Osteoblast (primary cell): ENCODE results near the gene HIVEP2. TPM values are rescaled to one million over a fixed set of nuclear protein-coding genes. Genes with fewer than 3 reads are reported as not detected.

Source experiments
- DNase-seq: peaks from one replicate; pipeline ENCODE4 v3.0.0; 2011; ENCODE audit warnings: low spot score, mixed read lengths; ENCODE audit not compliant: insufficient read length; ENCODE audit errors: missing footprints
- H2AFZ ChIP-seq: 2 replicates; pipeline ENCODE4 v1.6.0; 2011; ENCODE audit warnings: mild to moderate bottlenecking, low read length
- H3K27ac ChIP-seq: 2 replicates; pipeline ENCODE4 v1.5.1; 2011; ENCODE audit warnings: mild to moderate bottlenecking, low read depth, low read length, moderate library complexity
- H3K27me3 ChIP-seq: 2 replicates; pipeline ENCODE4 v1.6.0; 2012; ENCODE audit warnings: mild to moderate bottlenecking, control low read depth, inconsistent platforms, low read length, moderate library complexity; ENCODE audit not compliant: insufficient read depth
- H3K36me3 ChIP-seq: 2 replicates; pipeline ENCODE4 v1.5.1; 2011; ENCODE audit warnings: mild to moderate bottlenecking, low read length, control low read depth, moderate library complexity; ENCODE audit not compliant: insufficient read depth
- H3K4me1 ChIP-seq: 2 replicates; pipeline ENCODE4 v1.5.1; 2011; ENCODE audit warnings: mild to moderate bottlenecking, low read length, control low read depth, moderate library complexity; ENCODE audit not compliant: insufficient read depth
- H3K4me2 ChIP-seq: 2 replicates; pipeline ENCODE4 v1.6.0; 2011; ENCODE audit warnings: mild to moderate bottlenecking, low read length; ENCODE audit not compliant: insufficient read depth
- H3K4me3 ChIP-seq: fragments of 200-600 bp; sonication (generic); 3 replicates; pipeline ENCODE4 v1.5.1; 2012; ENCODE audit warnings: mild to moderate bottlenecking, low read length, inconsistent platforms; ENCODE audit not compliant: insufficient read depth
- H3K79me2 ChIP-seq: 2 replicates; pipeline ENCODE4 v1.6.0; 2012; ENCODE audit warnings: mild to moderate bottlenecking, low read length, control low read depth, inconsistent platforms; ENCODE audit not compliant: insufficient read depth
- H3K9me3 ChIP-seq: 2 replicates; pipeline ENCODE4 v1.5.1; 2011; ENCODE audit warnings: low read depth, low read length, control low read depth
- H4K20me1 ChIP-seq: 2 replicates; pipeline ENCODE4 v1.6.0; 2012; ENCODE audit warnings: mild to moderate bottlenecking, low read length, control low read depth; ENCODE audit not compliant: insufficient read depth
- total RNA-seq: library from RNA; depleted of rRNA; stranded (reverse); fragments of >200 nt; gene quantifications from 2 replicates; pipeline ENCODE4 v1.2.3, GENCODE V29; 2012
- TF ChIP-seq, protein P1 (sequence below): IDR thresholded peaks from 2 replicates; pipeline ENCODE4 v1.5.1; 2011; ENCODE audit warnings: mild to moderate bottlenecking, low read depth, low read length, moderate library complexity; ENCODE audit errors: extremely low read depth

The HIVEP2 gene
- total RNA-seq, 1 donor, result 30.4 TPM

- H3K9me3 ChIP-seq, result no peaks in the 10 kb centered on the region
- no peak for DNase-seq
- peaks cover 18% of the 10 kb centered on the region for H3K4me1 ChIP-seq
- no peak overlapping the region for H3K4me2 ChIP-seq
- no peak overlapping the region for H3K4me3 ChIP-seq
- H2AFZ ChIP-seq, result no peak overlapping the region
- H3K27ac ChIP-seq, result peak overlapping the region; percentile 4
- H3K27me3 ChIP-seq, result no peaks in the 10 kb centered on the region
- TF ChIP-seq, protein P1, sequence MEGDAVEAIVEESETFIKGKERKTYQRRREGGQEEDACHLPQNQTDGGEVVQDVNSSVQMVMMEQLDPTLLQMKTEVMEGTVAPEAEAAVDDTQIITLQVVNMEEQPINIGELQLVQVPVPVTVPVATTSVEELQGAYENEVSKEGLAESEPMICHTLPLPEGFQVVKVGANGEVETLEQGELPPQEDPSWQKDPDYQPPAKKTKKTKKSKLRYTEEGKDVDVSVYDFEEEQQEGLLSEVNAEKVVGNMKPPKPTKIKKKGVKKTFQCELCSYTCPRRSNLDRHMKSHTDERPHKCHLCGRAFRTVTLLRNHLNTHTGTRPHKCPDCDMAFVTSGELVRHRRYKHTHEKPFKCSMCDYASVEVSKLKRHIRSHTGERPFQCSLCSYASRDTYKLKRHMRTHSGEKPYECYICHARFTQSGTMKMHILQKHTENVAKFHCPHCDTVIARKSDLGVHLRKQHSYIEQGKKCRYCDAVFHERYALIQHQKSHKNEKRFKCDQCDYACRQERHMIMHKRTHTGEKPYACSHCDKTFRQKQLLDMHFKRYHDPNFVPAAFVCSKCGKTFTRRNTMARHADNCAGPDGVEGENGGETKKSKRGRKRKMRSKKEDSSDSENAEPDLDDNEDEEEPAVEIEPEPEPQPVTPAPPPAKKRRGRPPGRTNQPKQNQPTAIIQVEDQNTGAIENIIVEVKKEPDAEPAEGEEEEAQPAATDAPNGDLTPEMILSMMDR, result no peak
- H3K36me3 ChIP-seq, result no peaks in the 10 kb centered on the region
- no peaks in the 10 kb centered on the region for H4K20me1 ChIP-seq
- peaks cover 10% of the 10 kb centered on the region for H3K79me2 ChIP-seq
These were observed 160.6 kb downstream of the HIVEP2 start for GRCh38 chr6:142784344-142784743.

- Histone ChIP-seq H3K4me1 (peaks cover 18% of the 10 kb centered on the region), H3K4me2 (no peak overlapping the region), H3K27ac (peak overlapping the region; percentile 40), H3K27me3 (no peaks in the 10 kb centered on the region), H3K79me2 (peaks cover 7% of the 10 kb centered on the region), H2AFZ (no peak overlapping the region), H3K4me3 (no peak overlapping the region), H4K20me1 (no peaks in the 10 kb centered on the region), H3K36me3 (no peaks in the 10 kb centered on the region), H3K9me3 (no peaks in the 10 kb centered on the region)
- TF ChIP-seq, protein P1, result no peak
- no peak for DNase-seq
These were observed 161.5 kb downstream of the HIVEP2 start for GRCh38 chr6:142783499-142783898.

- Histone ChIP-seq H3K27ac (peak overlapping the region; percentile 49), H3K27me3 (no peaks in the 10 kb centered on the region), H4K20me1 (no peaks in the 10 kb centered on the region), H3K79me2 (peaks cover 5% of the 10 kb centered on the region), H3K9me3 (no peaks in the 10 kb centered on the region), H3K4me2 (peak overlapping the region; percentile 37), H2AFZ (no peak overlapping the region), H3K4me1 (peaks cover 13% of the 10 kb centered on the region), H3K4me3 (no peak overlapping the region), H3K36me3 (no peaks in the 10 kb centered on the region)
- no peak for DNase-seq
- TF ChIP-seq, protein P1, result no peak
These were observed 163.8 kb downstream of the HIVEP2 start for GRCh38 chr6:142781129-142781528.

GRCh38 chr6:142773859-142774648 is 170.9 kb downstream of the HIVEP2 start:
- no peaks in the 10 kb centered on the region for H3K4me1 ChIP-seq

More at GRCh38 chr6:142773859-142774648, 170.9 kb downstream of the HIVEP2 start:
- Histone ChIP-seq H3K36me3 (peaks cover 49% of the 10 kb centered on the region), H3K27me3 (no peaks in the 10 kb centered on the region), H3K79me2 (no peaks in the 10 kb centered on the region), H2AFZ (no peak overlapping the region), H3K4me3 (no peak overlapping the region), H4K20me1 (no peaks in the 10 kb centered on the region), H3K4me2 (no peak overlapping the region), H3K27ac (no peak overlapping the region), H3K9me3 (no peaks in the 10 kb centered on the region)
- DNase-seq, result no peak
- TF ChIP-seq, protein P1, result no peak
